GM21515 (cell line): Measurements from ENCODE around the gene MS4A7.
"Not testable (repeated sequence)": the region's sequence is repeated elsewhere in the genome, so short reads cannot be mapped to it uniquely, and the experiment has no call there.

ENCODE experiments used
- ATAC-seq: cut with Tn5 transposase; IDR thresholded peaks from one replicate; pipeline ENCODE4 v1.9.1; 2021; ENCODE audit not compliant: unreplicated experiment

The MS4A7 gene

GRCh38 chr11:60378354-60378753 is at the start of gene MS4A7:
MS4A7 (plus strand) TSS chr11:60378532; CDS start chr11:60383142, 4,610 bp downstream.
- ATAC-seq: peak; percentile 92

GRCh38 chr11:60332846-60333245 is 45.5 kb upstream of the MS4A7 start:
- no peak for ATAC-seq

DNA sequence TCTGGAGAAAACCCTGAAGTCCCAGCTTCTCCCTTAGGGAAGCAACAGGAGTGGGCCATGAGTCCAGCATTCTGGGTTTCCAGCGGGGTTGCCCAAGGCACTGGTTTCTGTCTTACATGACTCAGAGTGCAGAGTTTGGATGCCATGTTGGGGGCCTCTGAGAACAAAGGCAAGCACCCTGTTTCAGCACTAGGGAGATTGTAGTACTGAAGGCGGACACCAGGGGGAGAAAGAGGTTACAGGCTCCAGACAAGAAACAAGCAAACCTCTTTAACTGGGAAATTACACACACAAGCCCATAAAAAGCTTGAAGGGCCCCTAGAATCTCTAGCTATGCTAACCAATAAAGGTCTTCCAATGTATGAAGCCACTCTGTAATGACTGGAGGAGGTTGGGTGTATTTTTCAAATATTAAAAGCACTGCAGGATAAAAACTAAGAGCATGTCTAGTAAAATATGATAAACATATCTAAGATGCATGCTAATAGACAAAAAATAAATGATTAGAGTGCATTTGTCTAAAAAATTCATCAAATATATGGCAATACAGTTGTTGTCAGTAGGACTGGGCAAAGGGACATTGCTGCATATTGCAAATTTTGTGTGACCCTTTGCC is 44.2 kb upstream of the MS4A7 start:
- no peak for ATAC-seq

- ATAC-seq: no peak
Observed at GRCh38 chr11:60336767-60337391, 41.5 kb upstream of the MS4A7 start.

DNA sequence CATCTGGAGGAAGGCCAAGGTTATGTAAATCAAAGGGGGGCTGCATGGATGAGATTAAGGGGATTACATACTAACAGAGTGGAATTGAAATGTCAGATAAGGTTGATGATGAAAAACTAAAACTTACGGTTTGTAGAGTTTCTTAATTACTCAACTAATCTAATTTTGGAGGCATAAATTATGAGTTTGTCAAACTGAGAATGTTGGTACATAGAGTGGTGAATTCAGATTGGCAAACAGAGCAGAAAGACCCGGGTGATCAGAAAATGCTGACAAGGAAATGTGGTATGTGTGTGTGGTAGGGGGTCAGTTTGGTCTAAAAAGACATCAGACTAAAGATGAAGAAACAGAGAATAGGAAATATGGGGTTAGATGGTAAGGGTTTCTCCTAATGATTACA is 40.3 kb upstream of the MS4A7 start:
- ATAC-seq: no peak

DNA sequence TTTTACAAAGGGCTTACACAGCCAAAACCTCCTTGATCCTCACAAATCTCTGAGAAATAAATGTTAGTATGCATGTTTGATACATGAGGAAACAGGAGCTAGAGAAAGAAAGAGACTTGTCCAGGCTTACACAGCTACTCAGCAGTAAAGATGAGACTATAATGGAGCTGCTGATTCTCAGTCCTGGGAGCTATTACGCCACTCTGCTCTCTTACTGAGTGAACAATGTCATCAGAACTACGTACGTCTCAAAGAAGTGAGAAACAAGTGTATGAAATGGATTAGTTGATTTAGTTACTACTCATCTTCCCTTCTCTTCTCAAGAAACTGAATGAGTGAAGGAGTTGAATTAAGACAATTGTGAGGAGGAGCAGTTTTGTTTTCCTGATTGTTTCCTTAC is 39.0 kb upstream of the MS4A7 start:
- no peak for ATAC-seq

- no peak for ATAC-seq
Observed at GRCh38 chr11:60343094-60343704, 35.1 kb upstream of the MS4A7 start.

DNA sequence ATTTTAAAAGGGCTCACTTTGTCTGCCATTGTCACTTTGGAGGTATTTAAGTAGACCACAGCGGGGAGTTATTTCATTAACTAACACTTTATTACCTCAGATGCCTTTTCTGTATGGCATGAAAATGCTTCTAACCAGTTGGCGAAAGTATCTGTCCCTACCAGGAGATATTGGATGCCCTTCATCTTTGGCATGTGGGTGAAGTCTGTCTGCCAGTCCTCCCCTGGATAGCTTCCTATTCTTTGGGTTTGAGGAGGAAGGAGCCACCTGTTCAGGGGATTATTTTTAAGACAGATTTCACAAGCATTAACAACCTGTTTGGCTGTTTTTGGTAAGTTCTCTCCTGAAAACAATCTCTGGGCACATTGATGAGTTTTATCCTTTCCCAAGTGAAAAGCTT is 34.2 kb upstream of the MS4A7 start:
- no peak for ATAC-seq

- ATAC-seq: no peak
Observed at GRCh38 chr11:60345489-60345888, 32.8 kb upstream of the MS4A7 start.

DNA sequence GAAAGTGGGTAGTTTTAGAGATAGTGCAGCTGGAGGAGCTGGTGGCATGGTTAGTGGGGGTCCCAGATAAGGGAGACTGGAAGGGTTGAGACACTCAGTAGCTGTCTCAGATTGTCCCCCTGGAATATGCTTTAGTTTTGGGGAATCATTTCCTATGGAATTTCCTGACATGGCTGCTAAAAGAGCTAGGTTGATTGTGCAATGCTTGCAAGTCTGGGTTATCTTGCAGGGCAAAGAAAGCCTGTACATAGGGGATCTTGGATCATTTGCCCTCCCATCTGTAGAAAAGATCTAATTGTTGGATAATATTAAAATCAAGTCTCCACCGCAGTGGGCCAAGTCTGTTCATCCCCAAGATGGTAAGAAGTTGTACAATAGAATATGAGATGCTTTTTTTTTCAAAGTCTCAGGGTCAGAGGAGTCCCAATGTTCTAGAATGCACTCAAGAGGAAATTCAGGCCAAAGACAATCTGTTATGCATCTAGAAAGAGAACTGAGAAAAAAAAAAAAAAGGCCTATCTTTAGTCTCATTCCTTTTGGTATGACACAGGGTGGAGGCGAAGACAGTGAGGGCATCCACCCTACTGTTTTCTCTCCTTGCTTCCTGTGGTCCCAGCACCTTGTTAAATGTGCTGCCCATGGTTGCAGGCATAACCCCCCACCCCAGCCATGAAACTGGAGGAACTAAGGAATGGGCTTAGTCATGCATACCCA is 31.1 kb upstream of the MS4A7 start:
- ATAC-seq: no peak

DNA sequence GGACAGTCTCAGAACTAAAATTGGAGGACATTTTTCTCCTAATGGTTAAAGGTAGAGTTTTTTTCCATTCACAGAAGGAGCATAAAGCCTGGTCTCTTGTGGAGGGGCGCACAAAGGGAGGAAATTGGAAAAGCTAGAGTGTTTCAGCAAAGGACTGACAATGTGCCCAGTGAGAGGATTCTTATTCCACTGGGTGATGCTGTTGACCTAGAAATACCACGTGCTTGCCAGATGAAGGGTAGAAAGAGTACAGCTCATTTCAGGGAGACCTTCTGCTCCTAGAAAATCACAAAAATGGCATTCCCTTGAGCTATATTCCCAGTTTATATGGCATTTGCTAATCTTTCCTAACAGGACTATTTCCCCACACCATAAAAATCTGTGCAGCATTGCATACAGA is 30.2 kb upstream of the MS4A7 start:
- no peak for ATAC-seq

GRCh38 chr11:60349990-60350389 is 28.3 kb upstream of the MS4A7 start:
- ATAC-seq: no peak

DNA sequence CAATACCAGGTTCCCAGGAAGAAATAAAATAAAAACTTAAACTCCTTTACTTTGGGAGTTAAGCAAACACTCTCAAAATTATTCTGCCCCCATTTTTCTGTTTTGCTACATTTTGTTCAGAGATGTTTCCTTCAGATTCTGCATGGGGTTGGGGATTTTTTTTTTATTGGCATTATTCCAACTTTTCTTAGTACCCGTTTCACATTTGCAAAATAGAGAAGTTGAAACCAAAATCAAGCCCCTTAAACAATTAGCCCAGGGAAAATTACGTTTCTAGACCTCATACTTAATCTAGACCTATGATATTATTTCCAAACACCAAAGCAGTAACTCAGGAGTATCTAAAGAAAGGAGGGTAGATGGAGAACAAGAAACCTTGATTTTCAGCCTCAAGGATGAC is 20.6 kb upstream of the MS4A7 start:
- no peak for ATAC-seq

GRCh38 chr11:60360621-60361020 is 17.7 kb upstream of the MS4A7 start:
- ATAC-seq: no peak

- ATAC-seq: no peak
Observed at GRCh38 chr11:60362241-60362640, 16.1 kb upstream of the MS4A7 start.

GRCh38 chr11:60363542-60364470 is 14.5 kb upstream of the MS4A7 start:
- ATAC-seq: peak; percentile 51

DNA sequence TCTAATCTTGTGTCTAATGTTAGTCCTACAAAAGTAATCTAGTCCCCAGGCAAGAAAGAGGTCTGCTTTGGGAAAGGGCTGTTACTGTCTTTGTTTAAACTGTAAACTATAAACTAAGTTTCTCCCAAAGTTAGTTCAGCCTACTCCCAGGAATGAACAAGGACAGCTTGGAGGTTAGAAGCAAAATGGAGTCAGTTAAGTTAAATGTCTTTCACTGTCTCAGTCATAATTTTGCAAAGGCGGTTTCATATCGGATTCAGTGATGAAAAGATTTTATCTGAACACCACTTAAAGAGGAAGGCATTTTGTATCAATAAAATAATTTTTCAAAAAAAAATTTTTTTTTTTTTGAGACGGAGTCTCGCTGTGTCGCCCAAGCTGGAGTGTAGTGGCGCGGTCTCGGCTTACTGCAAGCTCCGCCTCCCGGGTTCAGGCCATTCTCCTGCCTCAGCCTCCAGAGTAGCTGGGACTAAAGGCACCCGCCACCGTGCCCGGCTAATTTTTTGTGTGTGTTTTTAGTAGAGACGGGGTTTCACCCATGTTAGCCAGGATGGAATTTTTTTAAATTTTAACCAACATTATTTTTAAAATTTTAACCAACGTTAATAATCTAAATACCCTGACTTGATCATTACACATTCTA is 11.9 kb upstream of the MS4A7 start:
- not testable (repeated sequence) for ATAC-seq

- ATAC-seq: peak; percentile 85
Observed at GRCh38 chr11:60367009-60367408, 11.3 kb upstream of the MS4A7 start.

- no peak for ATAC-seq
Observed at GRCh38 chr11:60367896-60368295, 10.4 kb upstream of the MS4A7 start.

GRCh38 chr11:60370252-60370810 is 8.0 kb upstream of the MS4A7 start:
- ATAC-seq: no peak
